MM.1S (cell line): Measurements from ENCODE around the gene LMTK2.

Experiments used
- DNase-seq: peaks from one replicate; pipeline ENCODE4 v3.0.0-alpha.2; 2015
- H2AFZ ChIP-seq: fragments of 300-600 bp; sonication (generic); 2 replicates; pipeline ENCODE4 v1.6.0; 2016; ENCODE audit warnings: antibody characterized with exemption, low read length
- H3F3A ChIP-seq: fragments of 300-600 bp; sonication (generic); 2 replicates; pipeline ENCODE4 v1.6.1; 2016; ENCODE audit warnings: mild to moderate bottlenecking, antibody characterized with exemption, low read length, moderate library complexity, mixed read lengths; ENCODE audit not compliant: insufficient read depth
- H3K27ac ChIP-seq: fragments of 300-600 bp; sonication (generic); 2 replicates; pipeline ENCODE4 v1.5.1; 2016; ENCODE audit warnings: mild to moderate bottlenecking, low read length
- H3K27me3 ChIP-seq: fragments of 300-600 bp; sonication (generic); replicated peaks from 2 replicates; pipeline ENCODE4 v1.6.0; 2016; ENCODE audit warnings: low read length; ENCODE audit not compliant: insufficient read depth
- H3K36me3 ChIP-seq: fragments of 300-600 bp; sonication (generic); replicated peaks from 2 replicates; pipeline ENCODE4 v1.6.1; 2016; ENCODE audit warnings: mild to moderate bottlenecking, low read length, mixed read lengths; ENCODE audit not compliant: insufficient read depth
- H3K4me1 ChIP-seq: fragments of 300-600 bp; sonication (generic); 2 replicates; pipeline ENCODE4 v1.6.1; 2016; ENCODE audit warnings: low read length, mixed read lengths
- H3K4me2 ChIP-seq: fragments of 300-600 bp; sonication (generic); 2 replicates; pipeline ENCODE4 v1.6.0; 2016; ENCODE audit warnings: low read depth, low read length
- H3K4me3 ChIP-seq: fragments of 300-600 bp; sonication (generic); 2 replicates; pipeline ENCODE4 v1.5.1; 2016; ENCODE audit warnings: low read length, mixed read lengths
- H3K79me2 ChIP-seq: fragments of 300-600 bp; sonication (generic); 2 replicates; pipeline ENCODE4 v1.6.1; 2016; ENCODE audit warnings: mixed run types, low read length, mixed read lengths
- H3K9ac ChIP-seq: fragments of 300-600 bp; sonication (generic); 2 replicates; pipeline ENCODE4 v1.6.1; 2016; ENCODE audit warnings: low read length, mixed read lengths
- H3K9me2 ChIP-seq: fragments of 300-600 bp; sonication (generic); replicated peaks from 2 replicates; pipeline ENCODE4 v1.6.1; 2016; ENCODE audit warnings: mild to moderate bottlenecking, low read length, mixed read lengths; ENCODE audit not compliant: insufficient read depth
- H3K9me3 ChIP-seq: fragments of 300-600 bp; sonication (generic); replicated peaks from 2 replicates; pipeline ENCODE4 v1.6.1; 2016; ENCODE audit warnings: mild to moderate bottlenecking, low read length, mixed read lengths; ENCODE audit not compliant: insufficient read depth
- H4K20me1 ChIP-seq: fragments of 300-600 bp; sonication (generic); 2 replicates; pipeline ENCODE4 v1.6.1; 2016; ENCODE audit warnings: mild to moderate bottlenecking, low read length, moderate library complexity, mixed read lengths; ENCODE audit not compliant: insufficient read depth
- EZH2 ChIP-seq: fragments of 300-600 bp; sonication (generic); optimal IDR thresholded peaks from 2 replicates; pipeline ENCODE3; 2017; ENCODE audit warnings: low read depth, mild to moderate bottlenecking, antibody characterized with exemption, low read length, mixed read lengths
- EZH2phosphoT487 ChIP-seq: fragments of 300-600 bp; sonication (generic); IDR thresholded peaks from 2 replicates; pipeline ENCODE4 v1.6.1; 2018; ENCODE audit warnings: antibody characterized with exemption, low read length
- TF ChIP-seq, protein P1 (sequence below): fragments of 300-600 bp; sonication (generic); IDR thresholded peaks from 2 replicates; pipeline ENCODE4 v1.5.1; 2016; ENCODE audit warnings: antibody characterized with exemption, low read length, mixed read lengths

The LMTK2 gene

DNA sequence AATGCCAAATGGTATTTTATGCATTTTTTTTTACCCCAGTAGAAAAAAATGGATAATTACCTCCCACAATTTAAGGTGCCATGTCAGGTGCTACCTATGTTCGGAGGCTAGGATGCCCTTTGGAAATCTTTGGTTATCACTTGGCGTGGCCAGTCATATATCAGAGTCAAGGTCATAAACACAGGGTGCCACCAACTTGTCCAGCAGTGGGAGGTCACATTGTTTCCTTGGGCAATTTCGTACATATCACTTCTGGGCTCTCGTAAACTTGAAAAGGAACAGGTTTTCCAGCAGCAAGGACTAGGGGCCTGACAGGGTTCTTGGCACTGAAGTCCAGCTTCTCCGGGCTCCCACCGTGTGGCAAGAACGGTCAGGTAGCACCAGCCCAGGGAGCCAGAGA, 56.6 kb downstream of the LMTK2 start:
- Histone ChIP-seq H3K4me2 (no peak overlapping the region), H3K9me2 (no peaks in the 10 kb centered on the region), H3K79me2 (peaks cover 6% of the 10 kb centered on the region; the same call in 1 of the 2 replicates), H4K20me1 (no peaks in the 10 kb centered on the region), H3K9me3 (no peaks in the 10 kb centered on the region), H3F3A (no peaks in the 10 kb centered on the region), H3K9ac (no peak overlapping the region), H3K27ac (no peak overlapping the region), H3K4me3 (no peak overlapping the region), H3K4me1 (no peaks in the 10 kb centered on the region), H3K36me3 (no peaks in the 10 kb centered on the region), H2AFZ (no peak overlapping the region), H3K27me3 (no peaks in the 10 kb centered on the region)
- DNase-seq, result no peak
- TF ChIP-seq EZH2phosphoT487 (no peak), EZH2 (no peak)
- TF ChIP-seq, protein P1, sequence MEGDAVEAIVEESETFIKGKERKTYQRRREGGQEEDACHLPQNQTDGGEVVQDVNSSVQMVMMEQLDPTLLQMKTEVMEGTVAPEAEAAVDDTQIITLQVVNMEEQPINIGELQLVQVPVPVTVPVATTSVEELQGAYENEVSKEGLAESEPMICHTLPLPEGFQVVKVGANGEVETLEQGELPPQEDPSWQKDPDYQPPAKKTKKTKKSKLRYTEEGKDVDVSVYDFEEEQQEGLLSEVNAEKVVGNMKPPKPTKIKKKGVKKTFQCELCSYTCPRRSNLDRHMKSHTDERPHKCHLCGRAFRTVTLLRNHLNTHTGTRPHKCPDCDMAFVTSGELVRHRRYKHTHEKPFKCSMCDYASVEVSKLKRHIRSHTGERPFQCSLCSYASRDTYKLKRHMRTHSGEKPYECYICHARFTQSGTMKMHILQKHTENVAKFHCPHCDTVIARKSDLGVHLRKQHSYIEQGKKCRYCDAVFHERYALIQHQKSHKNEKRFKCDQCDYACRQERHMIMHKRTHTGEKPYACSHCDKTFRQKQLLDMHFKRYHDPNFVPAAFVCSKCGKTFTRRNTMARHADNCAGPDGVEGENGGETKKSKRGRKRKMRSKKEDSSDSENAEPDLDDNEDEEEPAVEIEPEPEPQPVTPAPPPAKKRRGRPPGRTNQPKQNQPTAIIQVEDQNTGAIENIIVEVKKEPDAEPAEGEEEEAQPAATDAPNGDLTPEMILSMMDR, result no peak

DNA sequence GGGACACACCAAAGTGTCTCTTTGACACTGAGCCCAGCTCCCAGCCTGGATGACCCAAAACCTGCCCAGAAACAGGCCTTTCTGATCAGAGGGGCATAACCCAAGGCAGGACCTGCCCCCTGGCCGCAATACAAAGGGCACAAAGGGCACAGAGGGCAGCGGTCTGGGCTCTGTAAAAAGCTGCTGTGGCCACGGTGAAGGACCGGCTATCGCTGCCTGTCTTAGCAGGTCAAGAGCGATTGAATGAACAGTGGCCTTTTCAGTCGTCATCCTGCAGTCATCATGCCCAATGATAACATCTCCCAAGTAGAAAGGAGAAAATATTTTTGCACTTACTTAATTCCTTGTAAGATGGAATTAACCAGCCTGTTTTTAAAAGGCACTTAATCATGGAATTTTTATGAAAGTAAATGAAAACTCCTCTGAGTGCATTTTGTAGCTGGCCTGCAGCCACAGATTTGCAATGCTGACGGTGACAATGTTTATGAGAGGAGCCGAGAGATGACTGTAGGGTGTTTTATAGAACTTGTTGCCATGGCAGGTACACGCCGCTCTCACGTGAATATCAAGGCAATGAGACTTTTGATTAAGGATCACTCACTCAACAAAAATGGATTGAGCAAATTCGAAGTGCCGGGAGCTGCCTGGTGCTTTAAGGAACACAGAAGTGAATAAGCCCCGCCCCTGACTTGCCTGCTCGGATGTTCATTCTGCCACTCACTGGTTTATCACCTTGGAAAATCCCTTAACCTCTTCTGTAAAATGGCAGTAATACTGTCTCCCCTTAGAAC, 57.2 kb downstream of the LMTK2 start:
- H3K36me3 ChIP-seq, result no peaks in the 10 kb centered on the region
- H3F3A ChIP-seq, result no peaks in the 10 kb centered on the region
- H3K4me3 ChIP-seq, result no peak overlapping the region
- H3K27ac ChIP-seq, result no peak overlapping the region
- H3K4me1 ChIP-seq, result no peaks in the 10 kb centered on the region
- H3K27me3 ChIP-seq, result no peaks in the 10 kb centered on the region
- DNase-seq, result no peak
- no peaks in the 10 kb centered on the region for H4K20me1 ChIP-seq
- H3K9me3 ChIP-seq, result no peaks in the 10 kb centered on the region
- H3K9me2 ChIP-seq, result no peaks in the 10 kb centered on the region
- TF ChIP-seq EZH2phosphoT487 (no peak), EZH2 (no peak)
- TF ChIP-seq, protein P1, result no peak
- H3K79me2 ChIP-seq, result peaks cover 6% of the 10 kb centered on the region; the same call in 1 of the 2 replicates
- H3K9ac ChIP-seq, result no peak overlapping the region
- no peak overlapping the region for H3K4me2 ChIP-seq
- H2AFZ ChIP-seq, result no peak overlapping the region

DNA sequence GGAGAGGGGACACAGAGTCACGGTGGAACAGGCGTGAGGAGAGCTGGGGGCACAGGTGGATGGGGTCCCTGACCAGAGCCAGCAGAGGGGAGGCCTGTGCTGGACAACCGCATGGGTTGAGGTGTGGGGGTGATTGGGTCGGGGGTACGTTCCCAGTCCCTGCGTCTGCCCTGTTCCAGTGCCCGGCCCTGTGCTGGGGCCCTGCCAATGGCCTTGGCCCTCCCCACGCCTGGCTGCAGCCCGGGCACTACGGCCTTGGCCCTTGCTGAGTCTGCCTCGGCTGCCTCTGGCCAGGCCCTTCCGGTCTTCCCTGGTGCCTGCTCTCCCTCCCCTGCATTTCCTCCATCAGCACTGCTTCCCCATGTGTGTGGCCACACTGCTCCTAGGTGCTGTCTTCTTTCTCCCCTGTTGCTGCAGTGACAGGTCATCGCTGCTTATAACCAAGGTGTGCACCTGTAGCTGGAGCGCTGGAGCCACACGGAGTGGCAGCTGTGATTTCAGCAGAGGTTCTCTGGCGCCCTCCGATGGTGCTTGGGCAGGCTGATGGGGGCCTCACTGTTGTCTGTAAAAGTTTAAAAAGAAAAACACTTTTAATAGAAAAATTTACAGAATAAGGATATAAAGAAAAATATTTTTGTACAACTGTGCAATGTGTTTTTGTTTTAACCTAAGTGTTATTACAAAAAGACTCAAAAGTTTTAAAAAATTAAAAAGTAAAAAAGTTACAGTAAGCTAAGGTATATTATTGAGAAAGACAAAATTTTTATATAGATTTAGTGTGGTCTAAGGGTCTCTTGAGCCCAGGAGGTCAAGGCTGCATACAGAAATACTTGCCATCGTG, 59.4 kb downstream of the LMTK2 start:
- Histone ChIP-seq H3K27me3 (no peaks in the 10 kb centered on the region), H3K79me2 (peaks cover 10% of the 10 kb centered on the region; the same call in 1 of the 2 replicates), H3K9me2 (no peaks in the 10 kb centered on the region), H3F3A (no peaks in the 10 kb centered on the region), H2AFZ (no peak overlapping the region), H3K9ac (no peak overlapping the region), H4K20me1 (no peaks in the 10 kb centered on the region), H3K27ac (no peak overlapping the region), H3K4me3 (no peak overlapping the region), H3K36me3 (no peaks in the 10 kb centered on the region), H3K9me3 (no peaks in the 10 kb centered on the region), H3K4me1 (no peaks in the 10 kb centered on the region), H3K4me2 (no peak overlapping the region)
- no peak for TF ChIP-seq EZH2phosphoT487
- TF ChIP-seq, protein P1, result peak; percentile 50
- DNase-seq, result peak; percentile 37
